ENCODE measurements around the gene COL23A1. TPM values are rescaled to one million over a fixed set of nuclear protein-coding genes. Genes with fewer than 3 reads are reported as not detected.

The COL23A1 gene
- polyA plus RNA-seq, 2 of the 4 experiments (the other 2 are of a cell fraction) = not detected

DNA sequence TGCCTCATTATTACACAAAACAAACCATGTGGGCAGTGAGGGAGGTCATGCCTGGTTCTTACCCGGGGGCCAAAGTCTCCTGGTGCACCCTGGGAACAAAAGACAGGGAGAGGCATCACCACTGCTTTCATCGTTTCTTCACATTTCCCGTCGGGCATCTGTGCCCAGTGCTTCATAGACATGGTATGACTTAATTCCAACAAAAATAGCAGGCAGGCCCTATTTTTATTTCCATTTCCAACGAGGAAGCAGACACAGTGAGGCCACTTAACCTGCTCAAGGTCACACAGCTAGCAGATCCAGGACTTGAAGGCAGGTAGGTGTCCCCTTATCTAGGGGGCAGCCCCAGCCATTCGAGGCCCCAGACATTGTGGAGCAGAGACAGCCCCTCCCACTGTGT lies 322.9 kb downstream of the COL23A1 start:
- no peak for FAIRE-seq
- DNase-seq (ENCODE audit: low read depth in 1 of 2, low spot score in 1 of 2) = no peak
- WGBS (ENCODE audit: missing lambda C conversion rate) = 22% methylated on average over 5 of the region's 6 CpGs
- POLR2A ChIA-PET = no interaction called here
- H3K4me1 ChIP-seq = no peaks in the 10 kb centered on the region
- H3K4me3 ChIP-seq = no peak overlapping the region
- TF ChIP-seq SMC3 (IDR thresholded peaks at IDR 0.05) (no peak), CHD2 (IDR thresholded peaks at IDR 0.05; ENCODE audit: low read length, partially characterized antibody) (no peak), KDM5A (IDR thresholded peaks at IDR 0.05) (no peak), CEBPB (IDR thresholded peaks at IDR 0.05) (no peak), TP53 (CRISPR knock-in tag; IDR thresholded peaks at IDR 0.05) (no peak)
- TF ChIP-seq, protein P1, sequence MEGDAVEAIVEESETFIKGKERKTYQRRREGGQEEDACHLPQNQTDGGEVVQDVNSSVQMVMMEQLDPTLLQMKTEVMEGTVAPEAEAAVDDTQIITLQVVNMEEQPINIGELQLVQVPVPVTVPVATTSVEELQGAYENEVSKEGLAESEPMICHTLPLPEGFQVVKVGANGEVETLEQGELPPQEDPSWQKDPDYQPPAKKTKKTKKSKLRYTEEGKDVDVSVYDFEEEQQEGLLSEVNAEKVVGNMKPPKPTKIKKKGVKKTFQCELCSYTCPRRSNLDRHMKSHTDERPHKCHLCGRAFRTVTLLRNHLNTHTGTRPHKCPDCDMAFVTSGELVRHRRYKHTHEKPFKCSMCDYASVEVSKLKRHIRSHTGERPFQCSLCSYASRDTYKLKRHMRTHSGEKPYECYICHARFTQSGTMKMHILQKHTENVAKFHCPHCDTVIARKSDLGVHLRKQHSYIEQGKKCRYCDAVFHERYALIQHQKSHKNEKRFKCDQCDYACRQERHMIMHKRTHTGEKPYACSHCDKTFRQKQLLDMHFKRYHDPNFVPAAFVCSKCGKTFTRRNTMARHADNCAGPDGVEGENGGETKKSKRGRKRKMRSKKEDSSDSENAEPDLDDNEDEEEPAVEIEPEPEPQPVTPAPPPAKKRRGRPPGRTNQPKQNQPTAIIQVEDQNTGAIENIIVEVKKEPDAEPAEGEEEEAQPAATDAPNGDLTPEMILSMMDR (IDR thresholded peaks at IDR 0.05) = no peak
- ATAC-seq = no peak
- no peak overlapping the region for H3K4me2 ChIP-seq
- CTCF ChIA-PET = interaction anchor here (0.9 kb wide), 1 partner anchor 1226 kb away, joined by 3 read pairs; no protein-coding TSS in a partner anchor
- H3K27ac ChIP-seq = no peak overlapping the region
- no peaks in the 10 kb centered on the region for H3K9me3 ChIP-seq

DNA sequence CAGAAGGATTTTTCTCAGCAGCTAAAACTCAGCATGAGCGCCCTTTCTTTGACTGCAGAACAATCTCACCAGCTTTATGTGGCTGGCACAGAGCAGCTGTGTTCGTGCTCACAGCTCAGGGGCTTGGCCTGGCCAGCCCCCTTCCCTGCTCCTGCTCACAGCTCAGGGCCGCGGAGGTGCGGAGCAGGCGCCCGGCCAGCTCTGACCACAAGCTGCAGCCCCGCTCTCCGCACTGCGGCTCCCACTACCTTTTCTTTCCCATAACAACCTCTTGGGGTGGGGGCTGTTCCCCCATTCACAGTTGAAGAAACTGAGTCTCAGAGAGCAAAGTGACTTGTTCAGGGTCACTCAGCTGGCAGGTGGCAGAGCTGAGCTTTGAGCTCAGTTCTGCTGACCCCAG lies 323.6 kb downstream of the COL23A1 start:
- Histone ChIP-seq H3K9me3 (no peaks in the 10 kb centered on the region), H3K4me1 (no peaks in the 10 kb centered on the region), H3K27ac (no peak overlapping the region), H3K4me2 (no peak overlapping the region), H3K4me3 (no peak overlapping the region)
- no peak for FAIRE-seq
- no peak for ATAC-seq
- DNase-seq (ENCODE audit: low read depth in 1 of 2, low spot score in 1 of 2) = no peak
- TF ChIP-seq RNF2 (IDR thresholded peaks at IDR 0.05; ENCODE audit: borderline replicate concordance, low read depth) = no peak
- no peak for TF ChIP-seq RFX5 (IDR thresholded peaks at IDR 0.05)
- TF ChIP-seq HOXB13 (CRISPR knock-in tag; IDR thresholded peaks at IDR 0.05; ENCODE audit: low read depth) = no peak
- TF ChIP-seq, protein P2, sequence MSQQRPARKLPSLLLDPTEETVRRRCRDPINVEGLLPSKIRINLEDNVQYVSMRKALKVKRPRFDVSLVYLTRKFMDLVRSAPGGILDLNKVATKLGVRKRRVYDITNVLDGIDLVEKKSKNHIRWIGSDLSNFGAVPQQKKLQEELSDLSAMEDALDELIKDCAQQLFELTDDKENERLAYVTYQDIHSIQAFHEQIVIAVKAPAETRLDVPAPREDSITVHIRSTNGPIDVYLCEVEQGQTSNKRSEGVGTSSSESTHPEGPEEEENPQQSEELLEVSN (IDR thresholded peaks at IDR 0.05; ENCODE audit: borderline replicate concordance, low read depth) = no peak
- no peak for TF ChIP-seq KDM1A (IDR thresholded peaks at IDR 0.05; ENCODE audit: low read depth)
- no peak for TF ChIP-seq ZSCAN20 (CRISPR knock-in tag; IDR thresholded peaks at IDR 0.05)
- TF ChIP-seq FOSL2 (IDR thresholded peaks at IDR 0.05) = no peak
- no peak for TF ChIP-seq FOSL2 (CRISPR knock-in tag; IDR thresholded peaks at IDR 0.05)
- TF ChIP-seq ZC3H11A (IDR thresholded peaks at IDR 0.05) = no peak
- TF ChIP-seq NFE2L2 (conservative IDR thresholded peaks at IDR 0.05; ENCODE audit: low read length) = no peak
- TF ChIP-seq, protein P3, sequence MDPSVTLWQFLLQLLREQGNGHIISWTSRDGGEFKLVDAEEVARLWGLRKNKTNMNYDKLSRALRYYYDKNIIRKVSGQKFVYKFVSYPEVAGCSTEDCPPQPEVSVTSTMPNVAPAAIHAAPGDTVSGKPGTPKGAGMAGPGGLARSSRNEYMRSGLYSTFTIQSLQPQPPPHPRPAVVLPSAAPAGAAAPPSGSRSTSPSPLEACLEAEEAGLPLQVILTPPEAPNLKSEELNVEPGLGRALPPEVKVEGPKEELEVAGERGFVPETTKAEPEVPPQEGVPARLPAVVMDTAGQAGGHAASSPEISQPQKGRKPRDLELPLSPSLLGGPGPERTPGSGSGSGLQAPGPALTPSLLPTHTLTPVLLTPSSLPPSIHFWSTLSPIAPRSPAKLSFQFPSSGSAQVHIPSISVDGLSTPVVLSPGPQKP (IDR thresholded peaks at IDR 0.05; ENCODE audit: low read depth, low read length) = no peak
- POLR2A ChIA-PET = no interaction called here
- CTCF ChIA-PET = interaction anchor here (0.9 kb wide), 1 partner anchor 1227 kb away, joined by 3 read pairs; no protein-coding TSS in a partner anchor
- 76% methylated on average over 10 of the region's 10 CpGs for WGBS (ENCODE audit: missing lambda C conversion rate)

DNA sequence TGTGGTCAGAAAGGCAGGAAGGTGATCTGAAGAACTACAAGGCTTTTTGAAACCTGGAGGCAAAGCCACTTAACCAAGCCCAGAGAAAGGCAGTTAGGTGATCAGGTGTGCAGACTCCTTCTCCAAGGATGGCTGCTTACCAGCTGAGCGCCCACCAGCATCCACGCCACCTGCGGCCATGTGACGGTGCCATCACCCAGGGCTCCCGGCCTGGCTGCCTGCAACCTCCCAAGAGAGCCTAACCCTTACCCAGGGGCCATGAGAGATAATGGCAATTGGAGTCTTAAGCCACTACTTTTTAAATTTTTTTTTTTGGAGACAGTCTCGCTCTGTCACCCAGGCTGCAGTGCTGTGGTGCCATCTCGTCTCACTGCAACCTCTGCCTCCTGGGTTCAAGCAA lies 324.4 kb downstream of the COL23A1 start:
- FAIRE-seq (no peak), ATAC-seq (no peak), DNase-seq (ENCODE audit: low read depth in 1 of 2, low spot score in 1 of 2) (no peak)
- WGBS (ENCODE audit: missing lambda C conversion rate) = 66% methylated on average over 7 of the region's 7 CpGs
- ChIA-PET POLR2A (no interaction called here), CTCF (interaction anchor here (0.8 kb wide), 1 partner anchor 17 kb away, joined by 3 read pairs; no protein-coding TSS in a partner anchor)
- Histone ChIP-seq H3K9me3 (no peaks in the 10 kb centered on the region), H3K4me3 (no peak overlapping the region), H3K4me1 (no peaks in the 10 kb centered on the region), H3K27ac (no peak overlapping the region), H3K4me2 (no peak overlapping the region)
- TF ChIP-seq RFX5 (IDR thresholded peaks at IDR 0.05) (no peak), FOSB (CRISPR knock-in tag; IDR thresholded peaks at IDR 0.05) (no peak)

DNA sequence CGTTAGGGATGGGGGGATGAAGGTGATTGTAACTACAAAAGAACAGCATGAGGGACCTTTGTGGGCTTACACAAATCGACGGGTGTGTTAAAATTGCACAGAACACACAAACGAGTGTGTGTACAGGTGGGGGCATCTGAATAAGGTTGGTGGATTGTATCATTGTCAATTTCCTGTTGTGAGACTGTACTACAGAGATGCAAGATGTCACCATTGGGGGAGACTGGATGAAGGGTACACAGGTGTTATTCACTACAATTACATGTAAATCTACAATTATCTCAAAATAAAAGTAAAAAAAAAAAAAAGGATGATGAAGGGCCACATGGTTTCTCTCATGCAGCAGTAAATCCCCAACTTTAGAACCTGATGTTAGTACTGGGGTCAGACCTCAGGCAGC lies 326.1 kb downstream of the COL23A1 start:
- CTCF ChIA-PET = interaction anchor here (1.0 kb wide), 1 partner anchor 15 kb away, joined by 3 read pairs; no protein-coding TSS in a partner anchor
- no peaks in the 10 kb centered on the region for H3K4me1 ChIP-seq
- POLR2A ChIA-PET = no interaction called here
- FAIRE-seq (no peak), ATAC-seq (no peak), DNase-seq (ENCODE audit: low read depth in 1 of 2, low spot score in 1 of 2) (no peak)
- no peak overlapping the region for H3K27ac ChIP-seq
- no peak overlapping the region for H3K4me3 ChIP-seq
- no peaks in the 10 kb centered on the region for H3K9me3 ChIP-seq
- 31% methylated on average over 4 of the region's 4 CpGs for WGBS (ENCODE audit: missing lambda C conversion rate)
- no peak overlapping the region for H3K4me2 ChIP-seq
- TF ChIP-seq, protein P4, sequence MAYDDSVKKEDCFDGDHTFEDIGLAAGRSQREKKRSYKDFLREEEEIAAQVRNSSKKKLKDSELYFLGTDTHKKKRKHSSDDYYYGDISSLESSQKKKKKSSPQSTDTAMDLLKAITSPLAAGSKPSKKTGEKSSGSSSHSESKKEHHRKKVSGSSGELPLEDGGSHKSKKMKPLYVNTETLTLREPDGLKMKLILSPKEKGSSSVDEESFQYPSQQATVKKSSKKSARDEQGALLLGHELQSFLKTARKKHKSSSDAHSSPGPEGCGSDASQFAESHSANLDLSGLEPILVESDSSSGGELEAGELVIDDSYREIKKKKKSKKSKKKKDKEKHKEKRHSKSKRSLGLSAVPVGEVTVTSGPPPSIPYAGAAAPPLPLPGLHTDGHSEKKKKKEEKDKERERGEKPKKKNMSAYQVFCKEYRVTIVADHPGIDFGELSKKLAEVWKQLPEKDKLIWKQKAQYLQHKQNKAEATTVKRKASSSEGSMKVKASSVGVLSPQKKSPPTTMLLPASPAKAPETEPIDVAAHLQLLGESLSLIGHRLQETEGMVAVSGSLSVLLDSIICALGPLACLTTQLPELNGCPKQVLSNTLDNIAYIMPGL (CRISPR knock-in tag; IDR thresholded peaks at IDR 0.05; ENCODE audit: borderline replicate concordance) = no peak
- TF ChIP-seq SMC3 (IDR thresholded peaks at IDR 0.05) (no peak), HOXA7 (CRISPR knock-in tag; IDR thresholded peaks at IDR 0.05) (no peak), RCOR1 (IDR thresholded peaks at IDR 0.05; ENCODE audit: low read depth, low read length) (no peak), HEYL (CRISPR knock-in tag; IDR thresholded peaks at IDR 0.05) (no peak), KDM1A (IDR thresholded peaks at IDR 0.05; ENCODE audit: low read depth) (no peak), MAZ (IDR thresholded peaks at IDR 0.05; ENCODE audit: borderline replicate concordance, low read depth, low read length) (no peak)

All from A549 (cell line).